Colon (tissue), 2 donors: ENCODE data around the gene IMPDH2.
"Not testable (repeated sequence)": the region's sequence is repeated elsewhere in the genome, so short reads cannot be mapped to it uniquely, and the experiment has no call there.

Experiments
- FAIRE-seq: peaks from 2 replicates; lab custom pipeline; 2012; peaks lifted over from hg19 to GRCh38; lab: Jason Lieb, UNC
- donor health status: control.
- donor health status: control.

Gene IMPDH2

DNA sequence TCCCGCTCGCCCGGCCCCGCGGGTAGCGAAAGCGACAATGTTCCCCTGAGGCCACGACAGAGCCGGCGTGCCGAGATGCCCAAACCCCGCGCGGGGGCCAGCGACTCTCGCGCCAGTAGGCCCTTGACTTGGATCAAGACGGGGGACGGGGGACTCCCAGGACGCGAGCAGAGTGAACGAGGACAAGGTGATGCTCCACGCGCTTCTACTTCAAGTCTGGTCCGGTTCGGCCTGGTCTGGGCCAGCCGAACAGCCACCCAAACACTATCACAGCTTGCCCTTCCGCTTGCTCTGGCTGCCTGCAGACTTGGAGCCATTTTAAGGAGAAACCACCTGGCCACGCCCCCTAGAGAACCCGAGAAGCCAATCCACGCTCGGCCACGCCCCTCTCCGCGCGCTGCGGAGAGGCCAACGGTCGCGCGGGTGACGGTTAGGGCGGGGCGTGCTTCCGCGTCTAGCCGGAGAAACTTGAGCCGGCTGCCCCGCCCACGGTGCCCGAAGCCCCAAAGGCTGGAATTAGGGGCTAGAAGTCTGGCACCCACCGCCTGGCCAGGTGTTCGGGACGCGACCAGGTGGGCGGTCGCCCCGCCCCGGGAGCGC lies 7.9 kb downstream of the IMPDH2 start:
- FAIRE-seq = peak; percentile 18

DNA sequence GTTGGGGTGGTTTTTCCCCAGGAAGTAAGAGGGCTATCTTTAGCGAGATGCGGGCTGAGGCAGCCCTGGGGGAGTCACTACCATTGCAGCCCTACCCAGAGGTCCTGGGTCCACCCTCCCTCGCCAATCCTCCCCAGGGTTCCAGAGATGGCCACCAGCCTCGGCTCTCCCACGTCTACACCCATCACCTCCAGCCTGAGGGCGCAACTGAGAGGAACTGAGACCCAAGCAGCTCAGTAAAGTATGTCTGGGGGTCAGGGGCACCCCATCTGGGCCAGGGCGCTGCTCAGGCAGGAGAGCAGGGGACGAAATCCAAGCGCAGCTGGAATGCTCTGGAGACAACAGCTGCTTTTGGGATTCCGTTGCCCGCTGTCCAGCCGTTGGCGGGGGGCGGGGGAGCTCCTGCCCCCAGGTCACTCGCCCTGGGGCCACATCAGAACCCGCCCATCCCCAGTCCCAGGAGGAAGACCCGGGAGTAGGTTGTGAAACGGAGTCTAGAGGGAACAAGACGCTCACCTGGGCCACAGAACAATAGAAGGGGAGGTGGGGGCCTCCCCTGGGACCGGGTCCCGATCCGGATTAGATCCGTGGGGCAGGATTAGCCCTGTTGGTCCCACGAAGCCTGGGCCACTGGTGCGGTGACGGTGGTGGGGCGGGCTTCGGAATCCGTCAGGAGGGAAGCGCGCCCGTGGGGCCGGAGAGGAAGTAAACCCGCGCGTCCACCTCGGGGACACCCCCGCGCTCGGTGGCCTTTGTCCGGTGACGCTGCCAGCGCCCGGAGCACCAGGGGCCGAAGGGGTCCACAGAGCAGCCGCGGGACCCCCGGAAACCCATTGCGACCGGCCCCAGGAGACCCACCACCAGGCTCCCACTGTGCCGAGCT lies 8.6 kb downstream of the IMPDH2 start:
- FAIRE-seq = no peak

DNA sequence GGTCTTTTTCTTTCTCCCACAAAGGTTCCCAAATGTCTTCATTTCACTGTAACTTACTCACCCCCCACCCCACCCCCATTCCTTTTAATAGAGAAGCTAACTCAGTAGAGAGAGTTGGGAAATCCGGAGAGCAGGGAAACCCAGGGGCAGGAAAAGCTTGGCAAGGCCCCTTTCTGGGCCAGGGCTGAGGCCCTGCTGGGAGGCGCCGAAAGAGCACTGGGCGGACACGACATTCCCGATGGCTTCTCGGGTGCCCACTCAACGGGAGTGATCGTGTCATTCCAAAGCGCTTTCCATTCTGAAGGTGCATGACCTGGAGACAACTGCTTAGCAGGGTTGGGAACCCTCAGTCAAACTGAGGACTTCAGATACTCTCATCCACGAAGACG lies 9.3 kb downstream of the IMPDH2 start:
- FAIRE-seq = no peak

DNA sequence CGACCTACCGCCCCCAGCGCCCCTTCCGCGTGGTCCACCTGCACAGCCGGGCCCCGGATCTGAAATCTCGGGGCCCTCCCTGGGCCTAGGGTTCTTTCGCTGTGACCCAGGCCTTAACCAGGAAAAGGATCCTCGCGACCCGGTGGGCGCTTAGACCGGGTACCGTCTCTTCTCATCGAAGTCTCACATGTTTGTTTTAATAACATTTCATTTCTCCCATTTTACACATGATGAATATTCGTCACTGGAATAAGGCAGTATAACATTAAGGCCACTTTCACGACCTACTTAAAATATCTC lies 10.5 kb downstream of the IMPDH2 start:
- FAIRE-seq = no peak

DNA sequence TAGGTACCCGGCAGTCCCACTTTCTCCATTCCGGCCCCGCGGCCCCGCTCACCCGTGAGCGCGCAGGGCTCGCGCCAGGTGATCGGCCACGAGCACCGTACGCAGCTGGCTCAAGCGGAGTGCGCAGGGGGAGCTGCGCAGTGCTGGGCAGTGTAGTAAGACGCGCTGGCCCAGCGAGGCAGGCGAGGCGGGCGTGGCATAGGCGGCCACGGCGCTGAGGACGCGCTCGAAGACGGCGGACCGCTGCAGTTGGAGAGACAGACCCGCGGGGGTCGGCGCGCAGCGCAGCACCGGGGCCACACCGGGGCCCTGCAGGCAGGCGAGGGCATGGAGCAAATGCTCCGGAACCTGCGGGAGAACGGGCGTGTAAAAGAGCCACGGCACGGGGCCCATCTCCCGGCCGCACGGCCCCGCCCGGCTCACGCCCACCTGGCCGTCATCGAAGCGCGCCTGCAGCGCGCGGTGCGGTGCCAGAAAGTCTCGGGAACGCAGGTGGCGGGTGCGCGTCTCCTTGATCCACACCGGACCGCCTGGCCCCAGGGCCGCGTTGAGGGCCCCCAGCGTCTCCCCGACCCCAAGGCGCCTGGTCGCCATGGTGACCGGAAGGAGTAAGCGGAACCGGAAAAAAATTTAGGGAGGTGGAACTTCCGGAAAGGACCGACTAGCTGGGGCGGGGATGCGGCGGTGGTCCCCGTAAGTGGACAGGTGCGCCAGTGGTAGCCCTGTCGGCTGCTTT lies 11.1 kb downstream of the IMPDH2 start, which contains the start of gene DALRD3:
Gene DALRD3 (minus strand): TSS at position 610 of the 736 bp plus-strand sequence. CDS start 16 bp downstream, at position 594.
- FAIRE-seq = no peak

DNA sequence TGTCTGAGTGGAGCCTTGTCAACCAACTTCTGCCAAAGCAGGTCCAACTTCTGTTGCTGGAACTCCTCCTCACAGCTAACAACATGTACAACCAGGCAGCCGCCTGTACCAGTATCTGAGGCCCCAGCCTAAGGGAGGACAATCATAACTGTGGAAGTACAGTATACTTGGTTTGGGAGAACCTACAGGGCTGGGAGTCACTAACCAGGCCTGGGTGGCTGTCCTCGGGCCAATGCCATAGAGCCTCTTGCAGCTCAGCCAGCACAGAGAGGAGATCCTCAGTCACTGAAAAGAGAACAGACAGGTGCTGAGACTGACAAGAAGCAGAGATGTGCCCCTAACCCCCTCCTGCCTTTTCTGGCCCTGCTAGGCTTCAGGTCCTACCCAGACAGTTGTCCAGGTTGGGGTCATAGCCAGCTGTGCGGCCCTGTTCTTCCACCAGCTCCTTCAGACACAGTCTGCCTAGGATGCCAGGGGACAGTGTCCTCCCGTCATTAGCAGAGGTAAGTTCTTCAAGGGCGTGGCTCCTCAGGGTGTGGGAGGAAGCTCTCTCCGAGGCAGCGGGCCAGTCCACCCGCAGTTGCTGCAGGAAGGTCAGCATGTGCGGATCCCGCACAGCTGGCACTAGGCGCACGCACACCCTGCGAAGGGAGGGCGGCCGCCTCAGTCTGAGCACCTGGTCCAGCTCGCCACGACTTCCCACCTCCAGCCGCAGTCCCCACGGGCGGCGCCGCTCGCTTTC lies 11.8 kb downstream of the IMPDH2 start:
- no peak for FAIRE-seq

DNA sequence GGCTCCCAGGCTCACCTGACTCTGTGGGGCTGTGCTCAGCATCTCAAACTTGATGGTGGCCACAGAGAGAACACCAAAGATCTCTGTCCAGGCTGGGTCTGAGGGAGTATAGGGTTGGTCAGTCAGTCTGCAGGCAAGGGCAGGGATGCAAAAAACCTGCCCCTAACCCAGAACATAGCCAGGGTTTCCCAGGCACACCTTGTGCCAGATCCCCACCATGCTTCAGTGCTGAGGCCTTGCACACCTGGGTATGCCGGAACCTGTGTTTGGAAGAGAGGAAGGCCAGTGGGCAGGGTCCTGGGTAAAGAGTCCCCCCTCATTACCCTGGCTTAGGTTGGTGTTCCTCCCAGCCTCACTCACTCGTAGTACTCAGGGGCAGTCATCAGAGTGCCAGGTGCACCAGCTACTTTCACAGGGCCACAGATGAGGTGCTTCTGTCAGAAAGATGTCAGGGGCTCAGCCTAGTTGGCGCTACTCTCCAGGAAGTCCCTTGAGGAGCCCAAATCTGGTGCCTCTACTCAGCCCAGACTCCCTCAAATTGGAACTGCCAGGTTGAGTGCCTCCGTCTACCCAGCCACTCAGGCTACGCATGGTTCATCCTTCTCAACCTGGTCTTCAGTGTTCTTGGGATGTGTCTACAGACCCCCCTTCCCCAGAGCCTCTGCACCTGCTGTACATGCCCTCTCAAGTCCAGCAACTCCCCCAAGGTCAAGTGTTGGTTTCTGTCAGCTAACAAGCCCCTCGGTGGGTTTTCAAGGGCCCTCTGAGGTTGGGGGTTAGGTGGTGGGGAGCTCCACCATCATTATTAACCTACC lies 12.6 kb downstream of the IMPDH2 start:
- FAIRE-seq = no peak

DNA sequence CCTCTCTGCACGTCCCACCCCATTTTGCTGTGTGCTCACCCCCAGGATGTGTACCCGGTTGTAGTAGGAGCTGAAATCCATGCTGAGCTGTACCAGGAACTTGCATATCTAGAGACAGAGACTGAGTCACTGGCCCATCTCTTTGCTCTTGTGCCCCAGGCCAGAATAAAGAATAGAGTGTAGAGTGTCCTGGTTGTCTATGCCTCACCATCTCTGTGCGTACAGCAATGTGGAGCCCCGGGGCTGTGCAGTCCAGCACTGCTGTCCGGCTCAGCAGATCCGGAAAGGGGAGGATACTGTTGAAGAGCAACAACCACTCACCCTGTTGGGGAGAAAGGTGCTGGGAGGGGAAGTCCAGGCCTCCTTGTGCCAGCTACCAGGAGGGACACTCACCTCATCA lies 13.4 kb downstream of the IMPDH2 start:
- no peak for FAIRE-seq

DNA sequence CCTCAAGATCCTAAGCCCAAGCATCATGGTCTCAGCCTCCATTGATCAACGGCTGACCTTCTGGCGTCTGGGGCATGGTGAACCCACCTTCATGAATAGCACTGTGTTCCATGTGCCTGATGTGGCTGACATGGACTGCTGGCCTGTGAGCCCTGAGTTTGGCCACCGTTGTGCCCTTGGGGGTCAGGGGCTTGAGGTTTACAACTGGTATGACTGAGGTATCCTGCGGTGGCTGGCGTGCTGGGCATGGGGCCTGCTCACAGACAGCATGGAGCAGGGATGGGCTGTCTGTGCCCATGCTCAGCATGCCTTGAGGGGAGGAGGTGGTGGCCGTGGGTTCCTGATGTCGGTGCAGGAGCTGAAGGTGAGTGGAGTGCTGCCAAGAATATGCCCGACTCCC lies 14.1 kb downstream of the IMPDH2 start:
- no peak for FAIRE-seq

DNA sequence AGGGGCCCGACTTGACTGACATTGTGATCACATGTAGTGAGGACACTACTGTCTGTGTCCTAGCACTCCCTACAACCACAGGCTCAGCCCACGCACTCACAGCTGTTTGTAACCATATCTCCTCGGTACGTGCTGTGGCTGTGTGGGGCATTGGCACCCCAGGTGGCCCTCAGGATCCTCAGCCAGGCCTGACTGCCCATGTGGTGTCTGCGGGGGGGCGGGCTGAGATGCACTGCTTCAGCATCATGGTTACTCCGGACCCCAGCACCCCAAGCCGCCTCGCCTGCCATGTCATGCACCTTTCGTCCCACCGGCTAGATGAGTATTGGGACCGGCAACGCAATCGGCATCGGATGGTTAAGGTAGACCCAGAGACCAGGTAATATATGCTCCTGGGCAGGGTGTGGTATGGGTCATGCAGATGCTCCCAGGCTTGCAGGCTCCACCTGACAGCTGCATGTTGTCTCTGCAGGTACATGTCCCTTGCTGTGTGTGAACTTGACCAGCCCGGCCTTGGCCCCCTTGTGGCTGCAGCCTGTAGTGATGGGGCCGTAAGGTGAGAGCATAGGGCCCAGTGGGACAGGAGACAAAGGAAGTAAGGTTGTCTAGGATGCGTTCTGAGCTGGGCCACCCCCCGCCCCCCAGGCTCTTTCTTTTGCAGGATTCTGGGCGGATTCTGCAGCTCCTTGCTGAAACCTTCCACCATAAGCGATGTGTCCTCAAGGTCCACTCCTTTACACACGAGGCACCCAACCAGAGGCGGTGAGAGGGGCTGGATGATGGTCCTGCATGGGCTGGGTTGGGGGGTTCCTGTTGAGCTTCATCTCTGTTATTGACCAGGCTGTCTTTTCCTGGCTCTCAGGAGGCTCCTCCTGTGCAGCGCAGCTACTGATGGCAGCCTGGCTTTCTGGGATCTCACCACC lies 15.2 kb downstream of the IMPDH2 start:
- no peak for FAIRE-seq

DNA sequence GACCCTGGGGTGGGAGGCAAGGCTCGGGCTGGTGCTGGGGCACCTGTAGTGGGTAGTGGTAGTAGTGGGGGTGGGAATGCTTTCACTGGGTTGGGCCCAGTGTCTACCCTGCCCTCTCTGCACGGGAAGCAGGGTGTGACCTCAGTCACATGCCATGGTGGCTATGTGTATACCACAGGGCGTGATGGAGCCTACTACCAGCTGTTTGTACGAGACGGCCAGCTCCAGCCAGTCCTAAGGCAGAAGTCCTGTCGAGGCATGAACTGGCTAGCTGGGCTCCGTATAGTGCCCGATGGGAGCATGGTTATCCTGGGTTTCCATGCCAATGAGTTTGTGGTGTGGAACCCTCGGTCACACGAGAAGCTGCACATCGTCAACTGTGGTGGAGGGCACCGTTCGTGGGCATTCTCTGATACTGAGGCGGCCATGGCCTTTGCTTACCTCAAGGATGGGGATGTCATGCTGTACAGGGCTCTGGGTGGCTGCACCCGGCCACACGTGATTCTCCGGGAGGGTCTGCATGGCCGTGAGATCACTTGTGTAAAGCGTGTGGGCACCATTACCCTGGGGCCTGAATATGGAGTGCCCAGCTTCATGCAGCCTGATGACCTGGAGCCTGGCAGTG lies 16.0 kb downstream of the IMPDH2 start:
- FAIRE-seq = no peak

DNA sequence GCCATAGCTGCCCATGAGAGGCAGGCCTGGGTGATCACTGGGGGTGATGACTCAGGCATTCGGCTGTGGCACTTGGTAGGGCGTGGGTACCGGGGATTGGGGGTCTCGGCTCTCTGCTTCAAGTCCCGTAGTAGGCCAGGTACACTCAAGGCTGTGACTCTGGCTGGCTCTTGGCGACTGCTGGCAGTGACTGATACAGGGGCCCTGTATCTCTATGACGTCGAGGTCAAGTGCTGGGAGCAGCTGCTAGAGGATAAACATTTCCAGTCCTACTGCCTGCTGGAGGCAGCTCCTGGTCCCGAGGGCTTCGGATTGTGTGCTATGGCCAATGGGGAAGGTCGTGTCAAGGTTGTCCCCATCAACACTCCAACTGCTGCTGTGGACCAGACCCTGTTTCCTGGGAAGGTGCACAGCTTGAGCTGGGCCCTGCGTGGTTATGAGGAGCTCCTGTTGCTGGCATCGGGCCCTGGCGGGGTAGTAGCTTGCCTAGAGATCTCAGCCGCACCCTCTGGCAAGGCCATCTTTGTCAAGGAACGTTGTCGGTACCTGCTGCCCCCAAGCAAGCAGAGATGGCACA lies 16.7 kb downstream of the IMPDH2 start:
- FAIRE-seq = no peak

DNA sequence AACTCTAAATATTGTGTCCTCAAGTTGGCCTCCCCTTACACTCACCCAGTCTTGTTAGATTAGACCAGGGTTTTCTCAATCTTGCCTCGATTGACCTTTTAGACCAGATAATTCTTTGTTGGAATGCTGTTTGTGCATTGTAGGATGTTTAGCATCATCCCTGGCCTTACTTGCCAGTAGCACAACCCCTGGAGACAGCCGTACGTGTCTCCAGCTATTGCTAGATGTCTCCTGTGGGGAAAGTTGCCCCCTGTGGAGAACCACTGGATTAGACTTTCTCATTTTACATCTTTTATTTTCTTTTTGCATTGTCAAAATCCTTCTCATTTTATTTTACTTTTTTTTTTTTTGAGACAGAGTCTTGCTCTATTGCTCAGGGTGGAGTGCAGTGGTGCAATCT lies 19.8 kb downstream of the IMPDH2 start:
- no peak for FAIRE-seq

DNA sequence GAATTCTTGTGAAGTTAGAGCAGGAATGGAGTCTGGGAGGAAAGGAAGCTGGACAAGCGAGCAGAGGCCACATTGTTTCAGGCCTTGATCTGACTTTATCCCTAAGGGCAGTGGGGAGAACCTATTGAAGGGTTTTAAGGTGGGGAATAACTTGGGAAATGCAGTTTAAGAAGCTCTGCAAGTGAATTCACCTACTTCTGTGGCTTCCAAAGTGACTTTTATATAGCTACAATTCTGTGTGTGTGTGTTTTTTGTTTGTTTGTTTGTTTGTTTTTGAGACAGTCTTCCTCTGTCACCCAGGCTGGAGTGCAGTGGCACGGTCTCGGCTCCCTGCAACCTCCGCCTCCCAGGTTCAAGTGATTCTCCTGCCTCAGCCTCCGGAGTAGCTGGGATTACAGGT lies 20.6 kb downstream of the IMPDH2 start:
- FAIRE-seq = not testable (repeated sequence)

DNA sequence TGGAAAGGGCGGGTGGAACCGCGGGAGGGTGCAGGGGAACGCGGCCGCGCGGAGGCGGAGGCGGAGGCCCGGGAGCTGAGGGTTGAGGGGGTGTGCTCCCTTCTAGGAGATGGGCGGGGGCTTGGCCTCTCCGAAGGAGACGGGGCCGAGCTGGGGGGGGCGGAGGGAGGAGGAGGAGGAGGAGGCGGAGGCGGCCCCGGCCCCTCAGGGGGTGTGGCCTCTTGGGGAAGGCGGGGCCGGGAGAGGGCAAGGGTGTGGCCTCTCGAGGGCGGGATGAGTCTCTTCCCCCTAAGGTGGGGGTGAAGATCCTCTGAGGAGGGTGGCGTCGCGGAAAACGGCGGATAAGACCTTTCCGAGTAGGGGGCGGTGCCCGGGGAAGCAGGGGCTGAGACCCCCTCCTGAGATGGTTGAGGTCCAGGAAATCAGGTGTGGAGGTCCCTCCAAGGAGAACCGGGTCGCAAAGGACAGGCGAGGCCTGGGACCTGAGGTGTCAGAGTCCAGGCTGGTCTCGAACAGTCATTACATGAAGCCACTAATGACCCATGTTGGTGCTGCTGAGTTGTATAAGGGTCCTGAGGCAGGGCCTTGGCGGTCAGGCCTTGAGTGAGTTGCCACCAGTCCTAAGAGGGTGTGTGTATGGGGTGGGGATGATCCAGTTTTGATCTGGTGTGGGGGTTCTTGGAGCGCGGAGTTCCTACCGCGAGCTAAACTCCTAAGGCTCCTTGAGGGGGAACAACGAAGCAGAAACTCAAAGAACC lies 21.2 kb downstream of the IMPDH2 start:
- FAIRE-seq = no peak

DNA sequence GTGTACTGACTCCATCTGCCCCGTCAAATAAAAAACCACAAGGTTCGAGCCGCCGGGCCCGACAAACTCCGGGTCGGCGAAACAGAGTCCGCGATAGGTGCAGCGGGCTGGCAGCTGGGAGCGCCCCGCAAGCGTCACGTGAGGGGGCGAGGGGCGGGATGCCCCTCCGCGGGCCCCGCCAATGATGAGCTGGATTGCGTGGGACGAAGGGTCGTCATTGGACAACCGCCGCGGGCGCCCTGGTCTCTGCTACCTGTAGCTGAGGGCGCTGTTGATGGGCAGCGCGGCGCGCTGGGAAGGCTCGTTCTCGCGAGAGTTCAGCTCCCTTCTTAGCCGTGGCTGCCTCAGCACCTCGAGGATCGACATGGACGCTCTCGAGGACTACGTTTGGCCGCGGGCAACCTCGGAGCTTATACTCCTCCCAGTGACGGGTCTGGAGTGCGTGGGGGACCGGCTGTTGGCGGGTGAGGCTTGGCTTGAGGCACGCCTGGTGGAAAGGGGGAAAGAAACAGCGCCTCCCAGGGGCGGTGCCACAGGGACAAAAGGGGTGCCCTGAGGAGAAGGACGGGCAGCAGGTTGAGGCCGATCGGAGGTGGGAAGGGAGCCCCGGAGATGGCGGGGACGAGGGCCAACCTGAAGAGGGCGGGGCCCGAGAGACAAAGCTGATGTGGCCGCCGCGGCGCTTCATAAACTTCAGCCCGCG lies 22.0 kb downstream of the IMPDH2 start, which contains the start of gene WDR6:
Gene WDR6 (plus strand): TSS at position 324 of the 703 bp plus-strand sequence. CDS start 41 bp downstream, at position 365.
- no peak for FAIRE-seq

DNA sequence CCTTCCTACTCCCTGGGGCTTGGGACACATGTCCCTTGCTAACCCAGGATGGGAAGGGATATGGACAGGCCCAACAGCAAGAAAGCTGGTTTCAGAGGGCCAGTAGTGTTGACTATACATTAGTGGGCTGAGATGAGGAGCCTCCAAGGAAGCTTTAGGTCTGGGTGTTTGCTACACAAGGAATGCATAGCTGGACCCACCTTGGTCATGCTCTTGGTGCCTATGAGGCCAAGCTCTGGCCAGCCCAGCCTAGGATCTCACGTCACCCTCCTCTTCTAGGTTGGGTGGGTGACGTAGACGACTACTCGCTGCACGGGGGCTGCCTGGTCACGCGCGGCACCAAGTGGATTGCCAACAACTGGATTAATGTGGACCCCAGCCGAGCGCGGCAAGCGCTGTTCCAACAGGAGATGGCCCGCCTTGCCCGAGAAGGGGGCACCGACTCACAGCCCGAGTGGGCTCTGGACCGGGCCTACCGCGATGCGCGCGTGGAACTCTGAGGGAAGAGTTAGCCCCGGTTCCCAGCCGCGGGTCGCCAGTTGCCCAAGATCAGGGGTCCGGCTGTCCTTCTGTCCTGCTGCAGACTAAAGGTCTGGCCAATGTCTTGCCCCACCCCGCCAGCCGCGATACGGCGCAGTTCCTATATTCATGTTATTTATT lies 22.7 kb downstream of the IMPDH2 start:
- FAIRE-seq = no peak

DNA sequence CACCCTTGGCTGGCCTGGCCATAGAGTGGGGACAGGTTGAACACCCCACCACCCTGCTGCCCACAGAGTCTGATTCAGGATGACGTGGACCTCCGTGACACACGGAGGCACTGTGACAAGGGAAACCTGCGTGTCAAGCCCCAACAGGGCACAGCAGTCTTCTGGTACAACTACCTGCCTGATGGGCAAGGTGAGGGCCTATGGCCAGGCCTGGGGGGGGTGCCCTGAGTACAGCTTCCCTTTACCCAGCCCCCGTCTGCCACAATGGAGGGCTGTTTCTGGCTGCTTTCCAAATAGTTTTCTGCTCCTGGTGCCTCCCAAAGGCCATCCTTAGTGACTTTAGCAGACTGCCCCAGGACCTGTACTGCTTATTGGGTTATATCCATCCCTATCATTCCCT lies 23.2 kb downstream of the IMPDH2 start:
- no peak for FAIRE-seq
